Activated T-helper 1 cell treated with anti-CD3 and anti-CD28 coated beads, Interleukin-12 subunit alpha, Interleukin-12 subunit beta, Interleukin-2, Interleukin-4 antibody, amounts not matched to agents 30 ng/mL and 10 ng/mL and 1 ng/mL, durations not matched to agents 14 hours and 24 hours and 36 hours (primary cell): Measurements from ENCODE around the gene GPR151. TPM values are rescaled to one million over a fixed set of nuclear protein-coding genes. Genes with fewer than 3 reads are reported as not detected.

ENCODE experiments used
- DNase-seq: peaks from one replicate; pipeline ENCODE4 v3.0.0; 2021; ENCODE audit warnings: low spot score
- H3K27ac Mint-ChIP-seq: one replicate; pipeline ENCODE4 v1.8.0; 2021; ENCODE audit warnings: mild to moderate bottlenecking, mixed read lengths
- H3K27me3 Mint-ChIP-seq: one replicate; pipeline ENCODE4 v1.8.0; 2022; ENCODE audit warnings: mild to moderate bottlenecking, moderate library complexity, mixed read lengths; ENCODE audit not compliant: insufficient read depth
- H3K36me3 Mint-ChIP-seq: one replicate; pipeline ENCODE4 v1.8.0; 2021; ENCODE audit warnings: low read depth, mixed read lengths
- H3K4me1 Mint-ChIP-seq: one replicate; pipeline ENCODE4 v1.8.0; 2021; ENCODE audit warnings: low read depth, mixed read lengths
- H3K4me3 Mint-ChIP-seq: one replicate; pipeline ENCODE4 v1.8.0; 2021; ENCODE audit warnings: mild to moderate bottlenecking, moderate library complexity, mixed read lengths
- H3K9me3 Mint-ChIP-seq: one replicate; pipeline ENCODE4 v1.8.0; 2021; ENCODE audit warnings: mixed read lengths
- intact Hi-C: fragments of 100-400 bp; cut with micrococcal nuclease; formaldehyde crosslinking; loops from one replicate; pipeline ENCODE4 v1.15.1; 2024
- total RNA-seq: library from RNA; stranded (reverse); gene quantifications from 2 replicates; pipeline ENCODE4 v1.2.3, GENCODE V29; 2022

Gene GPR151
- total RNA-seq, 1 donor from 2014 or later, result not detected

- H3K9me3 Mint-ChIP-seq, result no peaks in the 10 kb centered on the region
- no peaks in the 10 kb centered on the region for H3K4me1 Mint-ChIP-seq
- no peak for DNase-seq
- intact Hi-C loops, result loop anchor here (10.0 kb wide), 1 partner anchor 1285 kb away; no protein-coding TSS in a partner anchor
- H3K27ac Mint-ChIP-seq, result no peak overlapping the region
- no peak overlapping the region for H3K4me3 Mint-ChIP-seq
- peaks cover 5% of the 10 kb centered on the region for H3K27me3 Mint-ChIP-seq
- H3K36me3 Mint-ChIP-seq, result no peaks in the 10 kb centered on the region
Observed at GRCh38 chr5:146539973-146540372, 24.0 kb upstream of the GPR151 start.

GRCh38 chr5:146538432-146538831 is 22.4 kb upstream of the GPR151 start:
- Mint-ChIP-seq H3K27ac (no peak overlapping the region), H3K4me1 (peaks cover 2% of the 10 kb centered on the region), H3K9me3 (no peaks in the 10 kb centered on the region), H3K27me3 (peaks cover 6% of the 10 kb centered on the region), H3K36me3 (no peaks in the 10 kb centered on the region), H3K4me3 (no peak overlapping the region)
- intact Hi-C loops, result loop anchor here (10.0 kb wide), 1 partner anchor 1286 kb away; no protein-coding TSS in a partner anchor
- DNase-seq, result no peak

- DNase-seq, result no peak
- H3K27ac Mint-ChIP-seq, result no peak overlapping the region
- H3K9me3 Mint-ChIP-seq, result no peaks in the 10 kb centered on the region
- H3K4me3 Mint-ChIP-seq, result no peak overlapping the region
- peaks cover 3% of the 10 kb centered on the region for H3K27me3 Mint-ChIP-seq
- H3K4me1 Mint-ChIP-seq, result peaks cover 16% of the 10 kb centered on the region
- intact Hi-C loops, result loop anchor here (1.0 to 10.0 kb wide), 3 partner anchors 432 to 1291 kb away; no protein-coding TSS in a partner anchor
- no peaks in the 10 kb centered on the region for H3K36me3 Mint-ChIP-seq
Observed at GRCh38 chr5:146533882-146534281, 17.9 kb upstream of the GPR151 start.

GRCh38 chr5:146533260-146533857 is 17.4 kb upstream of the GPR151 start:
- Mint-ChIP-seq H3K4me3 (no peak overlapping the region), H3K4me1 (peaks cover 16% of the 10 kb centered on the region), H3K36me3 (no peaks in the 10 kb centered on the region), H3K27ac (no peak overlapping the region), H3K9me3 (no peaks in the 10 kb centered on the region), H3K27me3 (peaks cover 3% of the 10 kb centered on the region)
- DNase-seq, result peak; percentile 58
- intact Hi-C loops, result loop anchor here (1.0 to 10.0 kb wide), 3 partner anchors 433 to 1291 kb away; no protein-coding TSS in a partner anchor

- intact Hi-C loops, result loop anchor here (10.0 kb wide), 1 partner anchor 1295 kb away; no protein-coding TSS in a partner anchor
- Mint-ChIP-seq H3K4me1 (peaks cover 16% of the 10 kb centered on the region), H3K4me3 (no peak overlapping the region), H3K27me3 (peaks cover 14% of the 10 kb centered on the region), H3K36me3 (no peaks in the 10 kb centered on the region), H3K27ac (no peak overlapping the region), H3K9me3 (no peaks in the 10 kb centered on the region)
- no peak for DNase-seq
Observed at GRCh38 chr5:146529984-146530383, 14.0 kb upstream of the GPR151 start.

- H3K9me3 Mint-ChIP-seq, result no peaks in the 10 kb centered on the region
- intact Hi-C loops, result no loop called here
Observed at GRCh38 chr5:146528236-146528635, 12.2 kb upstream of the GPR151 start.

GRCh38 chr5:146527785-146528184 is 11.8 kb upstream of the GPR151 start:
- Mint-ChIP-seq H3K36me3 (no peaks in the 10 kb centered on the region), H3K9me3 (no peaks in the 10 kb centered on the region), H3K27me3 (peaks cover 16% of the 10 kb centered on the region), H3K4me1 (peaks cover 10% of the 10 kb centered on the region), H3K27ac (no peak overlapping the region), H3K4me3 (no peak overlapping the region)
- intact Hi-C loops, result no loop called here
- no peak for DNase-seq

More at GRCh38 chr5:146528236-146528635, 12.2 kb upstream of the GPR151 start:
- no peak for DNase-seq
- H3K4me3 Mint-ChIP-seq, result no peak overlapping the region
- H3K27ac Mint-ChIP-seq, result no peak overlapping the region
- H3K36me3 Mint-ChIP-seq, result no peaks in the 10 kb centered on the region
- peaks cover 11% of the 10 kb centered on the region for H3K27me3 Mint-ChIP-seq
- peaks cover 13% of the 10 kb centered on the region for H3K4me1 Mint-ChIP-seq

GRCh38 chr5:146523698-146524097 is 7.7 kb upstream of the GPR151 start:
- Mint-ChIP-seq H3K27me3 (peaks cover 26% of the 10 kb centered on the region), H3K36me3 (no peaks in the 10 kb centered on the region), H3K4me1 (no peaks in the 10 kb centered on the region), H3K4me3 (no peak overlapping the region), H3K27ac (no peak overlapping the region), H3K9me3 (no peaks in the 10 kb centered on the region)
- intact Hi-C loops, result no loop called here
- no peak for DNase-seq

GRCh38 chr5:146521403-146522106 is 5.6 kb upstream of the GPR151 start:
- H3K4me1 Mint-ChIP-seq, result no peaks in the 10 kb centered on the region
- intact Hi-C loops, result no loop called here
- H3K27ac Mint-ChIP-seq, result no peak overlapping the region
- no peaks in the 10 kb centered on the region for H3K9me3 Mint-ChIP-seq
- no peaks in the 10 kb centered on the region for H3K36me3 Mint-ChIP-seq
- DNase-seq, result no peak
- H3K4me3 Mint-ChIP-seq, result no peak overlapping the region
- peaks cover 19% of the 10 kb centered on the region for H3K27me3 Mint-ChIP-seq

GRCh38 chr5:146520731-146521130 is 4.7 kb upstream of the GPR151 start:
- DNase-seq, result no peak
- peaks cover 15% of the 10 kb centered on the region for H3K27me3 Mint-ChIP-seq
- intact Hi-C loops, result no loop called here
- no peaks in the 10 kb centered on the region for H3K4me1 Mint-ChIP-seq
- no peak overlapping the region for H3K27ac Mint-ChIP-seq
- H3K9me3 Mint-ChIP-seq, result no peaks in the 10 kb centered on the region
- H3K36me3 Mint-ChIP-seq, result no peaks in the 10 kb centered on the region
- H3K4me3 Mint-ChIP-seq, result no peak overlapping the region

GRCh38 chr5:146519554-146519953 is 3.6 kb upstream of the GPR151 start:
- DNase-seq, result no peak
- Mint-ChIP-seq H3K4me3 (no peak overlapping the region), H3K27me3 (peaks cover 15% of the 10 kb centered on the region), H3K4me1 (no peaks in the 10 kb centered on the region), H3K9me3 (no peaks in the 10 kb centered on the region), H3K36me3 (no peaks in the 10 kb centered on the region), H3K27ac (no peak overlapping the region)
- intact Hi-C loops, result no loop called here

GRCh38 chr5:146515473-146516150 is 378 bp downstream of the GPR151 start:
- Mint-ChIP-seq H3K27me3 (peaks cover 6% of the 10 kb centered on the region), H3K4me1 (no peaks in the 10 kb centered on the region)
- intact Hi-C loops, result no loop called here

GRCh38 chr5:146514575-146514974 is 1.4 kb downstream of the GPR151 start:
- DNase-seq, result no peak
- Mint-ChIP-seq H3K4me1 (no peaks in the 10 kb centered on the region), H3K36me3 (peaks cover 16% of the 10 kb centered on the region), H3K27me3 (no peaks in the 10 kb centered on the region), H3K27ac (no peak overlapping the region), H3K9me3 (no peaks in the 10 kb centered on the region), H3K4me3 (no peak overlapping the region)
- intact Hi-C loops, result no loop called here

More at GRCh38 chr5:146515473-146516150, 378 bp downstream of the GPR151 start:
- Mint-ChIP-seq H3K9me3 (no peaks in the 10 kb centered on the region), H3K4me3 (no peak overlapping the region), H3K27ac (no peak overlapping the region), H3K36me3 (peaks cover 10% of the 10 kb centered on the region)
- DNase-seq, result no peak
